ENCODE data around the gene RHEBL1. TPM values are rescaled to one million over a fixed set of nuclear protein-coding genes. Genes with fewer than 3 reads are reported as not detected.

Gene RHEBL1
- total RNA-seq, 3 donors from 2014 or later = 0.59 to 1.3 TPM; not detected in 1

DNA sequence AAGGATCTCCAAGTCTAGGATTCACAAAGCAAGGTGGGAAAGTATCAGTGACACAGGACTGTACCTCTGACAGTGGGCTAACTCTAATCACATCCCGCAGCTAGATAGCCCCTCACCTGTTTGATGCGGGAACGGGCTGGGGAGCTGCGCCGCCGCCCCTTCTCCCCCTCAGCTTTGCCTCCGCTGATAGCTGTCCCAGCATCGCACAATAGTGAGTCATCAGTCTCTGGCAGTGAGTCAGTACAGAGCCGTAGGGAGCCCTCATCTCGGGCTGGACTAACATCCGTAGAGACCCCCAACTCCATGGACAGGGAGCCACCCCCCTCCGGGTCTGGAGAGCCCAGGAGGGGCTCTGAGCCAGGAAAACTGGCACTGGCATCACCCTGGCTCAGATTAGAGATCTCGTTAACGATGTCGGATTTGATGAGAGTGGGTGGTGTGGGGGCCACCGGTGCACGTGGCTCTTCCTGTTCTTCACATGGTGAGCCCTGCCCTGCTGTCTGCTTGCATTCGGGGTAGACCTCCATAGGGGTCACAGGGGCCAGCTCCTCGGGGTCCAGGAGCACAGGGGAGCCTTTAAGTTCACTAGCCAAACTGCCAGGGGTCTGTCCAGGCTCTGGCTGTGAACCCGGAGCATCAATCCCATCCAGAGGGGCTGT is 20.1 kb downstream of the RHEBL1 start:
- Histone ChIP-seq H3K36me3 (peaks cover 35% of the 10 kb centered on the region), H3K9me3 (no peaks in the 10 kb centered on the region), H3K4me1 (no peaks in the 10 kb centered on the region), H3K27me3 (no peaks in the 10 kb centered on the region), H3K27ac (no peak overlapping the region), H3K4me3 (no peak overlapping the region)
- intact Hi-C loops (cut with DNase I; ENCODE audit: low total_unique reads) = no loop called here
- no peak for DNase-seq (ENCODE audit: low spot score in 2 of 2)
- TF ChIP-seq POLR2A (IDR thresholded peaks at IDR 0.05) (no peak), POLR2AphosphoS5 (IDR thresholded peaks at IDR 0.05) (no peak)
- TF ChIP-seq, protein P1, sequence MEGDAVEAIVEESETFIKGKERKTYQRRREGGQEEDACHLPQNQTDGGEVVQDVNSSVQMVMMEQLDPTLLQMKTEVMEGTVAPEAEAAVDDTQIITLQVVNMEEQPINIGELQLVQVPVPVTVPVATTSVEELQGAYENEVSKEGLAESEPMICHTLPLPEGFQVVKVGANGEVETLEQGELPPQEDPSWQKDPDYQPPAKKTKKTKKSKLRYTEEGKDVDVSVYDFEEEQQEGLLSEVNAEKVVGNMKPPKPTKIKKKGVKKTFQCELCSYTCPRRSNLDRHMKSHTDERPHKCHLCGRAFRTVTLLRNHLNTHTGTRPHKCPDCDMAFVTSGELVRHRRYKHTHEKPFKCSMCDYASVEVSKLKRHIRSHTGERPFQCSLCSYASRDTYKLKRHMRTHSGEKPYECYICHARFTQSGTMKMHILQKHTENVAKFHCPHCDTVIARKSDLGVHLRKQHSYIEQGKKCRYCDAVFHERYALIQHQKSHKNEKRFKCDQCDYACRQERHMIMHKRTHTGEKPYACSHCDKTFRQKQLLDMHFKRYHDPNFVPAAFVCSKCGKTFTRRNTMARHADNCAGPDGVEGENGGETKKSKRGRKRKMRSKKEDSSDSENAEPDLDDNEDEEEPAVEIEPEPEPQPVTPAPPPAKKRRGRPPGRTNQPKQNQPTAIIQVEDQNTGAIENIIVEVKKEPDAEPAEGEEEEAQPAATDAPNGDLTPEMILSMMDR (IDR thresholded peaks at IDR 0.05) = no peak

DNA sequence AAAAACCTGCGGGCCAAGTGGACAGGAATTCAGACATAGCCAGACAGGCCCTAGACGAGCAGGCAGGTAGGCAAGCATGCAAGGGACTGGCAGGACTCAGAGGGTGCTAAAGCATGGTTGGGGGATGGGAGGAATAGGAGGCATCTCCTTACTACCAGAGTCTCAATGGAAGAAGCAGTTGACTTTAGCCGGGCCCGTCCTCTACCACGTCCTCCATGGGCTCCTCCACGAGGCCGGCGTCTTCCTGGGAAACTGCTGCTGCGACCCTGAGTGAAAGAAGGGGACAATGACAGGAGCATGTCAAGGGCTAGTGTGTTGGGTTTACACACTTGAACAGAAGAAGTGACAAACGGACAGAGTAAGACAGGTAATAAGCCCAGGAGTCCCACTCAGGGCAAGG is 20.8 kb downstream of the RHEBL1 start:
- no peaks in the 10 kb centered on the region for H3K4me1 ChIP-seq
- intact Hi-C loops (cut with DNase I; ENCODE audit: low total_unique reads) = no loop called here
- H3K27ac ChIP-seq = no peak overlapping the region
- no peak for DNase-seq (ENCODE audit: low spot score in 2 of 2)
- H3K9me3 ChIP-seq = no peaks in the 10 kb centered on the region
- TF ChIP-seq, protein P1 (IDR thresholded peaks at IDR 0.05) = no peak
- no peak for TF ChIP-seq POLR2A (IDR thresholded peaks at IDR 0.05)
- TF ChIP-seq POLR2AphosphoS5 (IDR thresholded peaks at IDR 0.05) = no peak
- H3K4me3 ChIP-seq = no peak overlapping the region
- H3K36me3 ChIP-seq = peaks cover 39% of the 10 kb centered on the region
- H3K27me3 ChIP-seq = no peaks in the 10 kb centered on the region

DNA sequence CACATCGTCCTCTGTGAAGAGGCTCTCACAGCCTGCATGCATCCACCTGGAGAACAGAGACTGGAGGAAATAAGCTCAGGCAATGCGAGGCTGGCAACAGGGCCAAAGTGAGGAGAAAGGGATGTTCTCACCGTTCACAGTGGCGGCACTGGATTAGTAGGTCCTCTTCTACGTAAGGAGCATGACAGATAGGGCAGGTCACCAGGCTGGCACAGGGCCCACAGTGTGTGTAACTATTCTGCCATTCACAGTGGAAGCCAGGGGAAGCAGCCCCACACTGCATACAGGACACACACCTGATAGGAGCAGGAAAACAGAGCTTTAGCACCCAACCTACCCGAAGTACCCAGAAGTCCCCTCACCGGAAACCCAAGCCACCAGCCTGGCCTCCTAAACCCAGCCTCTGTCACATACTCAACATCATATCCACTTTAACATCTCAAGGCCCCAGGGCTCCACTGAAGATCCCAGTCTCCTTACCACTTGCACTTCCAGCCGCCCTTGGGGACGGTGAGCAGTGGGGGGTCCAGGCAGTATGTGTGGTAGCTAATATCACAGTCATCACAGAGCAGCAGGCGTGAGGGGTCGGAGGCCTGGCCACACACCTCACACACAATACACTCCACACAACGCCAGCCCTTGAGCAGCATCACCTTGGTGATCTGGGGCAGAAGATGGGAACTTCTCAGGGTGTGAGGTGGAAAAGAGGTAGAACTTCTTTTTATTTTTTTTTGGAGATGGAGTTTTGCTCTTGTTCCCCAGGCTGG is 23.5 kb downstream of the RHEBL1 start:
- Histone ChIP-seq H3K27ac (no peak overlapping the region), H3K4me3 (no peak overlapping the region), H3K4me1 (no peaks in the 10 kb centered on the region), H3K9me3 (no peaks in the 10 kb centered on the region), H3K27me3 (no peaks in the 10 kb centered on the region), H3K36me3 (peaks cover 35% of the 10 kb centered on the region)
- no peak for DNase-seq (ENCODE audit: low spot score in 2 of 2)
- intact Hi-C loops (cut with DNase I; ENCODE audit: low total_unique reads) = no loop called here
- TF ChIP-seq POLR2AphosphoS5 (IDR thresholded peaks at IDR 0.05) = no peak
- TF ChIP-seq POLR2A (IDR thresholded peaks at IDR 0.05) = no peak
- TF ChIP-seq, protein P1 (IDR thresholded peaks at IDR 0.05) = no peak

DNA sequence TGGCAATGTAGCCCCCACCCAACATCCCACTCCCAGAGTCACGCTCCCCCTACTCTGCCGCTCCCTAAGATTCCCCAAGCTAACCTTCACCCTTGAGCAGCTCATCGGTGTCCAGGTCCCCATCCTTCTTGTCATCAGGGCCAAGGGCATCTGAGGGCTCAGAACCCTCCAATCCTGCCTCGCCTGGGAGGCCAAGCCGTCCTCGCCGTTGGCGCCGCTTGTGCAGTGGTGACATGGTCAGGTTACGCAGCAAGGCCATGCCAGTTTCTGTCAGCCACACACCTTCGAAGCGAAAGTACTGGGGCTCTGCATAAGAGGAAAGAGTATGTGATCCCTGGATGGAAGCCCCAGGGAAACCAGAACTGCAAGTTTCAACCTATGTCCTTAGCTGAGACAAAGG is 25.1 kb downstream of the RHEBL1 start:
- no peak for DNase-seq (ENCODE audit: low spot score in 2 of 2)
- TF ChIP-seq, protein P1 (IDR thresholded peaks at IDR 0.05) = no peak
- TF ChIP-seq POLR2A (IDR thresholded peaks at IDR 0.05) = no peak
- TF ChIP-seq POLR2AphosphoS5 (IDR thresholded peaks at IDR 0.05) = no peak
- no peaks in the 10 kb centered on the region for H3K27me3 ChIP-seq
- intact Hi-C loops (cut with DNase I; ENCODE audit: low total_unique reads) = no loop called here
- H3K36me3 ChIP-seq = peaks cover 31% of the 10 kb centered on the region
- H3K27ac ChIP-seq = no peak overlapping the region
- H3K4me1 ChIP-seq = no peaks in the 10 kb centered on the region
- no peaks in the 10 kb centered on the region for H3K9me3 ChIP-seq
- H3K4me3 ChIP-seq = no peak overlapping the region

DNA sequence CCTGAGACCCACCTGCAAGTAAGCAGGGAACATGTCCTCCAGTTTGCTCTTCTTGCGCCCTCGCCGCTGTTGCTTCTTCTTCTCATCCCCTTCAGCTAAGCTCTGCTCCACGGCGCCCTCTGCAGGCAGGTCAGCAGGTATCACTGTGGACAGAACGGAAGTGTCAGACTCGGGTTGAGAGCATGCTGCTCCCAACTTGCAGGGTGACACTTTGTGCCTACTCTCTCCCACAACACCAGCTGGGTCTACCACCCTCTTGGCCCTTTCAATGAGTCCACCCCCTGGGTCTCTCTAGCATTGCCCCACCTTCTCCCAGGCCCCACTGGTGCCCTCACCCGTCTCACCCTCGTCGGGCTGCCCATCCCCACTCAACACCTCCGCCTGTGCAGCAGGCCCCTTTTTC is 25.9 kb downstream of the RHEBL1 start:
- intact Hi-C loops (cut with DNase I; ENCODE audit: low total_unique reads) = no loop called here
- peaks cover 31% of the 10 kb centered on the region for H3K36me3 ChIP-seq
- no peak for DNase-seq (ENCODE audit: low spot score in 2 of 2)

More for the DNA sequence above, 25.9 kb downstream of the RHEBL1 start:
- Histone ChIP-seq H3K27ac (no peak overlapping the region), H3K4me1 (no peaks in the 10 kb centered on the region), H3K9me3 (no peaks in the 10 kb centered on the region), H3K27me3 (no peaks in the 10 kb centered on the region), H3K4me3 (no peak overlapping the region)
- TF ChIP-seq POLR2A (IDR thresholded peaks at IDR 0.05) = no peak
- TF ChIP-seq, protein P1 (IDR thresholded peaks at IDR 0.05) = peak in 2 of 3 donors; percentile 25 to 36
- TF ChIP-seq POLR2AphosphoS5 (IDR thresholded peaks at IDR 0.05) = no peak

All from breast epithelium (tissue), 4 donors.